ENCODE data around the gene CLDN5.

The CLDN5 gene

GRCh38 chr22:19492504-19493174 lies 31.6 kb downstream of the CLDN5 start:
- no peak for DNase-seq (ENCODE audit: insufficient read length, low spot score)
- TF ChIP-seq CTCF (IDR thresholded peaks at IDR 0.05; ENCODE audit: insufficient read depth, missing control alignments) = no peak
- no peak for FAIRE-seq

GRCh38 chr22:19490628-19491230 lies 33.5 kb downstream of the CLDN5 start:
- TF ChIP-seq CTCF (IDR thresholded peaks at IDR 0.05; ENCODE audit: insufficient read depth, missing control alignments) = no peak
- DNase-seq (ENCODE audit: insufficient read length, low spot score) (no peak), FAIRE-seq (no peak)

- DNase-seq (ENCODE audit: insufficient read length, low spot score) (no peak), FAIRE-seq (no peak)
- TF ChIP-seq CTCF (IDR thresholded peaks at IDR 0.05; ENCODE audit: insufficient read depth, missing control alignments) = no peak
Measured at GRCh38 chr22:19488884-19489843, 35.0 kb downstream of the CLDN5 start.

GRCh38 chr22:19488285-19488684 lies 35.9 kb downstream of the CLDN5 start:
- TF ChIP-seq CTCF (IDR thresholded peaks at IDR 0.05; ENCODE audit: insufficient read depth, missing control alignments) = no peak
- DNase-seq (ENCODE audit: insufficient read length, low spot score) (no peak), FAIRE-seq (no peak)

- TF ChIP-seq CTCF (IDR thresholded peaks at IDR 0.05; ENCODE audit: insufficient read depth, missing control alignments) = no peak
- no peak for FAIRE-seq
- no peak for DNase-seq (ENCODE audit: insufficient read length, low spot score)
Measured at GRCh38 chr22:19483481-19484244, 40.5 kb downstream of the CLDN5 start.

GRCh38 chr22:19482297-19482696 lies 41.9 kb downstream of the CLDN5 start:
- no peak for TF ChIP-seq CTCF (IDR thresholded peaks at IDR 0.05; ENCODE audit: insufficient read depth, missing control alignments)
- no peak for FAIRE-seq
- no peak for DNase-seq (ENCODE audit: insufficient read length, low spot score)
